HepG2 (cell line): ENCODE data around the gene NUDT1. TPM values are rescaled to one million over a fixed set of nuclear protein-coding genes. Genes with fewer than 3 reads are reported as not detected.
"Not testable (repeated sequence)": the region's sequence is repeated elsewhere in the genome, so short reads cannot be mapped to it uniquely, and the experiment has no call there.

ENCODE experiments used
- BCL6 ChIP-seq: IDR thresholded peaks from 2 replicates; pipeline ENCODE4 v1.6.1; 2016; ENCODE audit warnings: missing genetic modification reagents, missing compliant biosample characterization
- FOXJ3 ChIP-seq: sonication (generic); formaldehyde crosslinking; IDR thresholded peaks from 2 replicates; pipeline ENCODE4 v1.4.0; 2020; ENCODE audit warnings: missing genetic modification reagents, mild to moderate bottlenecking, borderline replicate concordance
- HNF4A ChIP-seq: sonication (generic); formaldehyde crosslinking; IDR thresholded peaks from 2 replicates; pipeline ENCODE4 v1.4.0; 2020; ENCODE audit warnings: missing genetic modification reagents
- KMT2A ChIP-seq: sonication (generic); formaldehyde crosslinking; IDR thresholded peaks from 2 replicates; pipeline ENCODE4 v1.4.0; 2020; ENCODE audit warnings: missing genetic modification reagents
- SOX13 ChIP-seq, 3 experiments: fragments of 450-650 bp in 1 of 3; sonication (generic) in 1 of 3; formaldehyde crosslinking in 1 of 3; IDR thresholded peaks in 2 of 3; conservative IDR thresholded peaks in 1 of 3; 2 replicates each; pipeline versions ENCODE4 v1.5.0 to v1.6.1; 2016 to 2020; ENCODE audit warnings: antibody characterized with exemption in 1 of 3, mild to moderate bottlenecking in 1 of 3, missing compliant biosample characterization in 1 of 3, missing genetic modification reagents in 1 of 3, moderate library complexity in 1 of 3
- SOX6 ChIP-seq, 2 experiments: fragments of 450-650 bp in 1 of 2; sonication (generic) in 1 of 2; formaldehyde crosslinking in 1 of 2; IDR thresholded peaks; 2 replicates each; pipeline versions ENCODE4 v1.4.0 to v1.6.1; 2017 to 2020; ENCODE audit warnings: antibody characterized with exemption in 1 of 2, mild to moderate bottlenecking in 1 of 2, missing genetic modification reagents in 1 of 2
- ZNF234 ChIP-seq: sonication (generic); formaldehyde crosslinking; conservative IDR thresholded peaks from 2 replicates; pipeline ENCODE4 v1.5.1; 2020; ENCODE audit warnings: mild to moderate bottlenecking, missing genetic modification reagents
- polyA plus RNA-seq, 8 experiments: library from polyadenylated mRNA; depleted of rRNA in 3 of 8; stranded (reverse) in 7 of 8; unstranded in 1 of 8; fragments of >200 nt; fragmentation: Illumina TruSeq in 4 of 8; extraction: Trizol in 4 of 8; gene quantifications; 2 replicates each; pipeline versions ENCODE4 v1.2.1 to v1.2.3, GENCODE V29; 2011 to 2016; ENCODE audit warnings: low read depth in 4 of 8, missing spikeins in 1 of 8, mixed read lengths in 1 of 8; ENCODE audit not compliant: insufficient read depth in 1 of 8
- total RNA-seq, 5 experiments: library from RNA; depleted of rRNA; stranded (reverse); fragments of >200 nt; fragmentation: Illumina TruSeq; extraction: Trizol; gene quantifications; 2 replicates each; pipeline ENCODE4 v1.2.3, GENCODE V29; 2016; ENCODE audit warnings: low read depth in 1 of 5
- TF ChIP-seq, protein P1 (sequence below): sonication (generic); formaldehyde crosslinking; IDR thresholded peaks from 2 replicates; pipeline ENCODE4 v1.4.0; 2020; ENCODE audit warnings: missing genetic modification reagents
- TF ChIP-seq, protein P2 (sequence below): sonication (generic); formaldehyde crosslinking; IDR thresholded peaks from 2 replicates; pipeline ENCODE4 v1.4.0; 2020; ENCODE audit warnings: missing genetic modification reagents, mild to moderate bottlenecking, borderline replicate concordance
- TF ChIP-seq, protein P3 (sequence below), 2 experiments: fragments of 450-650 bp in 1 of 2; sonication (generic) in 1 of 2; formaldehyde crosslinking in 1 of 2; IDR thresholded peaks; 2 replicates each; pipeline versions ENCODE4 v1.6.1 to v1.8.0; 2016 to 2022; ENCODE audit warnings: antibody characterized with exemption in 1 of 2, mild to moderate bottlenecking in 1 of 2, missing genetic modification reagents in 1 of 2

Gene NUDT1
- total and polyA plus RNA-seq, 2 of the 13 experiments (the other 11 are each of a cell fraction or from before 2014, with no cell fraction given) = 9.1 to 26.8 TPM

DNA sequence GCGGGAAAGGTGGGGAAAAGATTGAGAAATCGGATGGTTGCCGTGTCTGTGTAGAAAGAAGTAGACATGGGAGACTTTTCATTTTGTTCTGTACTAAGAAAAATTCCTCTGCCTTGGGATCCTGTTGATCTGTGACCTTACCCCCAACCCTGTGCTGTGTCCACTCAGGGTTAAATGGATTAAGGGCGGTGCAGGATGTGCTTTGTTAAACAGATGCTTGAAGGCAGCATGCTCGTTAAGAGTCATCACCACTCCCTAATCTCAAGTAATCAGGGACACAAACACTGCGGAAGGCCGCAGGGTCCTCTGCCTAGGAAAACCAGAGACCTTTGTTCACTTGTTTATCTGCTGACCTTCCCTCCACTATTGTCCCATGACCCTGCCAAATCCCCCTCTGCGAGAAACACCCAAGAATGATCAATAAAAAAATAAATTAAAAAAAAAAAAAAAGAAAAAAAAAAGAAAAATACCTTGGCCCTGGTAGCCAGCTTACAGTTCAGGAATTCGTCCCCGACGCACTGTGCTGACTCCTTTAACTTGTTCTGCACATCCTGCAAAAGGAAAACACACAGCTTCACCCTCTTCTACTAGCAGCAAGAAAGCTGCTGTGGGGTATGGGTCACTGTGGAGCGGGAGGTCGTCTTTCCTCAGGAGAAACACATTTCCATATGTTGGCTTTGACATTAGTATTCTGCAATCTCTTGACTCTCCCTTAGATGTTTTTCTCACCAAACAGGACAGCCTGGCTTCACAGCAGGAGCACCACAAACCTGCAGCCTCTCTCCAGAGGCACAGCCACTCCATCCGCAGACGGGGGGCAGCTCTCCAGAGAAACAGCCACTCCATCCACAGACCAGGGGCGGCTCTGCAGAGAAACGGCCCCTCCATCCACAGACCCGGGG is 27.3 kb downstream of the NUDT1 start (continued):
- TF ChIP-seq KMT2A (CRISPR knock-in tag) (0 out of 2 replicates have a peak, but pooled peaks have one; percentile 42), ZNF234 (CRISPR knock-in tag) (0 out of 2 replicates have a peak, but pooled peaks have one; percentile 21), HNF4A (peak; percentile 36), BCL6 (CRISPR knock-in tag) (peak; percentile 53), SOX6 (CRISPR knock-in tag; IDR thresholded peaks at IDR 0.05) (peak; percentile 81), SOX13 (CRISPR knock-in tag; conservative IDR thresholded peaks at IDR 0.05 in 1 of 2, IDR thresholded peaks at IDR 0.05 in 1 of 2) (peak in 1 of 2 experiments; percentile 79; a peak in 2 of 4 replicates), FOXJ3 (peak; percentile 14; the same call in 1 of the 2 replicates)
- TF ChIP-seq, protein P1, sequence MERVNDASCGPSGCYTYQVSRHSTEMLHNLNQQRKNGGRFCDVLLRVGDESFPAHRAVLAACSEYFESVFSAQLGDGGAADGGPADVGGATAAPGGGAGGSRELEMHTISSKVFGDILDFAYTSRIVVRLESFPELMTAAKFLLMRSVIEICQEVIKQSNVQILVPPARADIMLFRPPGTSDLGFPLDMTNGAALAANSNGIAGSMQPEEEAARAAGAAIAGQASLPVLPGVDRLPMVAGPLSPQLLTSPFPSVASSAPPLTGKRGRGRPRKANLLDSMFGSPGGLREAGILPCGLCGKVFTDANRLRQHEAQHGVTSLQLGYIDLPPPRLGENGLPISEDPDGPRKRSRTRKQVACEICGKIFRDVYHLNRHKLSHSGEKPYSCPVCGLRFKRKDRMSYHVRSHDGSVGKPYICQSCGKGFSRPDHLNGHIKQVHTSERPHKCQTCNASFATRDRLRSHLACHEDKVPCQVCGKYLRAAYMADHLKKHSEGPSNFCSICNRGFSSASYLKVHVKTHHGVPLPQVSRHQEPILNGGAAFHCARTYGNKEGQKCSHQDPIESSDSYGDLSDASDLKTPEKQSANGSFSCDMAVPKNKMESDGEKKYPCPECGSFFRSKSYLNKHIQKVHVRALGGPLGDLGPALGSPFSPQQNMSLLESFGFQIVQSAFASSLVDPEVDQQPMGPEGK (CRISPR knock-in tag) = peak; percentile 27; the same call in 1 of the 2 replicates
- TF ChIP-seq, protein P2, sequence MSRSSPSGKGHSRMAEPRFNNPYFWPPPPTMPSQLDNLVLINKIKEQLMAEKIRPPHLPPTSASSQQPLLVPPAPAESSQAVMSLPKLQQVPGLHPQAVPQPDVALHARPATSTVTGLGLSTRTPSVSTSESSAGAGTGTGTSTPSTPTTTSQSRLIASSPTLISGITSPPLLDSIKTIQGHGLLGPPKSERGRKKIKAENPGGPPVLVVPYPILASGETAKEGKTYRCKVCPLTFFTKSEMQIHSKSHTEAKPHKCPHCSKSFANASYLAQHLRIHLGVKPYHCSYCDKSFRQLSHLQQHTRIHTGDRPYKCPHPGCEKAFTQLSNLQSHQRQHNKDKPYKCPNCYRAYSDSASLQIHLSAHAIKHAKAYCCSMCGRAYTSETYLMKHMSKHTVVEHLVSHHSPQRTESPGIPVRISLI (CRISPR knock-in tag) = peak; percentile 28; the same call in 1 of the 2 replicates
- TF ChIP-seq, protein P3, sequence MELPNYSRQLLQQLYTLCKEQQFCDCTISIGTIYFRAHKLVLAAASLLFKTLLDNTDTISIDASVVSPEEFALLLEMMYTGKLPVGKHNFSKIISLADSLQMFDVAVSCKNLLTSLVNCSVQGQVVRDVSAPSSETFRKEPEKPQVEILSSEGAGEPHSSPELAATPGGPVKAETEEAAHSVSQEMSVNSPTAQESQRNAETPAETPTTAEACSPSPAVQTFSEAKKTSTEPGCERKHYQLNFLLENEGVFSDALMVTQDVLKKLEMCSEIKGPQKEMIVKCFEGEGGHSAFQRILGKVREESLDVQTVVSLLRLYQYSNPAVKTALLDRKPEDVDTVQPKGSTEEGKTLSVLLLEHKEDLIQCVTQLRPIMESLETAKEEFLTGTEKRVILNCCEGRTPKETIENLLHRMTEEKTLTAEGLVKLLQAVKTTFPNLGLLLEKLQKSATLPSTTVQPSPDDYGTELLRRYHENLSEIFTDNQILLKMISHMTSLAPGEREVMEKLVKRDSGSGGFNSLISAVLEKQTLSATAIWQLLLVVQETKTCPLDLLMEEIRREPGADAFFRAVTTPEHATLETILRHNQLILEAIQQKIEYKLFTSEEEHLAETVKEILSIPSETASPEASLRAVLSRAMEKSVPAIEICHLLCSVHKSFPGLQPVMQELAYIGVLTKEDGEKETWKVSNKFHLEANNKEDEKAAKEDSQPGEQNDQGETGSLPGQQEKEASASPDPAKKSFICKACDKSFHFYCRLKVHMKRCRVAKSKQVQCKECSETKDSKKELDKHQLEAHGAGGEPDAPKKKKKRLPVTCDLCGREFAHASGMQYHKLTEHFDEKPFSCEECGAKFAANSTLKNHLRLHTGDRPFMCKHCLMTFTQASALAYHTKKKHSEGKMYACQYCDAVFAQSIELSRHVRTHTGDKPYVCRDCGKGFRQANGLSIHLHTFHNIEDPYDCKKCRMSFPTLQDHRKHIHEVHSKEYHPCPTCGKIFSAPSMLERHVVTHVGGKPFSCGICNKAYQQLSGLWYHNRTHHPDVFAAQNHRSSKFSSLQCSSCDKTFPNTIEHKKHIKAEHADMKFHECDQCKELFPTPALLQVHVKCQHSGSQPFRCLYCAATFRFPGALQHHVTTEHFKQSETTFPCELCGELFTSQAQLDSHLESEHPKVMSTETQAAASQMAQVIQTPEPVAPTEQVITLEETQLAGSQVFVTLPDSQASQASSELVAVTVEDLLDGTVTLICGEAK (IDR thresholded peaks at IDR 0.05) = peak; percentile 94
- TF ChIP-seq, protein P3 (CRISPR knock-in tag; IDR thresholded peaks at IDR 0.05) = not testable (repeated sequence)
- TF ChIP-seq SOX6, SOX13 (IDR thresholded peaks at IDR 0.05): not testable (repeated sequence)
- TF ChIP-seq, all 625 proteins: peak for 34; not testable (repeated sequence) for 591
